CD1c-positive myeloid dendritic cell (primary cell): Measurements from ENCODE around the gene TSEN54.
"Not testable (repeated sequence)": the region's sequence is repeated elsewhere in the genome, so short reads cannot be mapped to it uniquely, and the experiment has no call there.

Experiments used
- DNase-seq: peaks from one replicate; pipeline ENCODE4 v3.0.0-alpha.2; 2016; ENCODE audit errors: extremely low spot score

The TSEN54 gene

DNA sequence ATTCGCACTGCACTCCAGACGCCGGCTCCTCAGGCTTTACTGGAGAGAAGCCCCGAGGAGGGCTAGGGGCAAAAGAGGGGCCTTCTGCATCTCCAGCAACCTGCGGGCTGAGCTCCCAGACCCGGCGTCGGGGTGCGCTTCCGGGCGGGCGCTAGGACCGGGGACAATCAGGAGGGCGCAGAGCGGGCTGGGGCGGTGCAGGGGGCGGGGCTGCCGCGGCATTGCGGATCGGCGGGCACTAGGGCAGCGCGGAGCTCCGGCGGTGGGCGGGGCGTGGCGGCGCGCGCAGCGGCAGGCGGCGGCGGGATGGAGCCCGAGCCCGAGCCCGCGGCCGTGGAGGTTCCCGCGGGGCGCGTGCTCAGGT is at the start of gene TSEN54:
Gene TSEN54, plus strand, starts transcription at position 274 of the 364 bp plus-strand sequence. Its CDS starts 33 bp downstream, at position 307.
- peak; percentile 93 for DNase-seq

DNA sequence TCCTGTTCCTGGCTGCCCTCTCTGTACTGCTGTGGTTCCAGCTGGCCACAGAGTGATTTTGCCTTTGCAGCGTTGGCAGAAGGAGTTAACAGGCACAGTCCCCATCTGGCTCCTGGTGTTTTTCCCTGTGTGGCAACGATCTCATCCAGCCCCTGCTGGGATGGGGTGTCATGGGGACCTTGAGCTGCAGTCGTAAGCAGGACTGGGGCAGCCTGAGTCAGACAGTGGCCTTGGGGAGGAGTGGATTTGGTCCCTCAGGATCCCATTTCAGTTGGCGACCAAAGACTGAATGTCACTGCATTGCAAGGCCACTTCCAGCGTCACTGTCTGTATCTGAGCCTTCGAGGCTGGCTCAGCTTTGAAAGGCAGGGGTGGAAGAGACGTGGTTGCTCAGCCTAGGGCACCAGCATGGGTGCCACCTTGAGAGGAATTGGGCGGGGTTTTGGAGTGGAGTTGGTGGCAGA is 48.0 kb upstream of the TSEN54 start:
- DNase-seq, result no peak

DNA sequence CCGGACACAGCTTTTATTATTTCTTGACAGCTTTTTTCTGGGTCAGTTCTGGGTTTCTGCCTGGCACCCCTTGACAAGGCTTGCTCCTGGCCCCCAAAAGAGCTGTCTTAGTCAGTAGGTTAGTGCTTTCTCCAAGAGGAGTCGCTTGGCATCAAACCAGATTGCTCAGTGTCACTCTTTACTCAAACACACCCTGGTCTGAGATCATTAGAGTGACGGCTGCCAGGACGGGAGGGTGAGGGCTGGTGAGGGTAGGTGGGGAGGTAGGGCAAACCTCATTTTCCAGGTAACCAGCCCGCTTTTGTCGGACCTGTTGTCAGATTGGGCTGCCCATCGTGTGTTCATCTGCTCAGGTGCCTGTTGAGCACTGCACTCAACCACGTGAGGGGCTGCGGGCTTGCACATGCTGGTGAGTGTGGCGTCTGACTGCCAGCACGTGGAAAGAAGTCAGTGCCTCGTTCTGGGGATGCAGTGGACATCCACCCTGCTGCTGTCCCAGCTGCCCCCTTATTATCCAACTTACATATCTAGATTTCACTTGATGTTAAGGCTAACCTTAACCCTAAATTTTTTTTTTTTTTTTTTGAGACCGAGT is 47.5 kb upstream of the TSEN54 start:
- DNase-seq, result no peak

GRCh38 chr17:75471207-75471606 is 45.1 kb upstream of the TSEN54 start:
- DNase-seq, result no peak

DNA sequence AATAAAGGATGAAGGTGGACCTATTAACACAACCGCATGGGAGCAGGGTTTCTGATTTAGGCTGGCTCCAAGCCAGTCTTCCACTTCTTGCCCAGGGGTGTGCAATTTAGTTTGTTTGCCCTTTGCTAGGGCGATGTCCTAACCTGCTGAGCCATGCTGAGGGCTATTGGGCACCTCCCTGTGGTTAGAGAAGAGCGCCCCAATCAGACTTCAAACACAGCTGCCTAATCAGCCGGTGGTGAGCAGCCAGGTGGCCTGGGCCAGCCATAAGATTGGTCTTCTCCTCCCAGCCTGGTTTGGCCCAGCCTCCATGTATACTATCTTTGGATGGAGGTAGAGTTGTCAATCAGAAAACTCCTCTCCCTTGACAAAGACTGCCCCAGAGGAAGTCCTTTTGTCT is 44.2 kb upstream of the TSEN54 start:
- no peak for DNase-seq

DNA sequence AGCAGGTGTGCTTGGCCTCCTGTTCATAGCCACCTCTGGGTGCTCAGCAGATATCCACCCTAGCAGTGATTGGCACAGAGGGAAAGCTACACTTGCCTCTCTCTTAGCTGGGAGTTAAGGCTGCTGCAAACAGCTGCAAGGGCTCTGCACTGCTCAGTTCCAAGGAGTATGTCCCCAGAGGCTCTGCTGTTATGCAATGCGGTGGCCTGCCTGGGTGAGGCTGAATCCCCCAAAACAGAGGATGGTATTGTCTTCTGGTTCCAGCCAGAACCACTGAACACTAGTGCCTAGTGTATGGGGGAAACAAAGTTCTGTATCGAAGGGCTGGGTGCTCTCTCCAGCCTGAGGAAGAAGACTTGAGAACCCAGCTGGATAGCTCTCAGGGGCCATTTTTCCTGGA is 43.1 kb upstream of the TSEN54 start:
- no peak for DNase-seq

GRCh38 chr17:75474736-75475135 is 41.6 kb upstream of the TSEN54 start:
- no peak for DNase-seq

- no peak for DNase-seq
Observed at GRCh38 chr17:75475144-75475835, 41.0 kb upstream of the TSEN54 start.

- DNase-seq, result no peak
Observed at GRCh38 chr17:75475851-75476250, 40.5 kb upstream of the TSEN54 start.

DNA sequence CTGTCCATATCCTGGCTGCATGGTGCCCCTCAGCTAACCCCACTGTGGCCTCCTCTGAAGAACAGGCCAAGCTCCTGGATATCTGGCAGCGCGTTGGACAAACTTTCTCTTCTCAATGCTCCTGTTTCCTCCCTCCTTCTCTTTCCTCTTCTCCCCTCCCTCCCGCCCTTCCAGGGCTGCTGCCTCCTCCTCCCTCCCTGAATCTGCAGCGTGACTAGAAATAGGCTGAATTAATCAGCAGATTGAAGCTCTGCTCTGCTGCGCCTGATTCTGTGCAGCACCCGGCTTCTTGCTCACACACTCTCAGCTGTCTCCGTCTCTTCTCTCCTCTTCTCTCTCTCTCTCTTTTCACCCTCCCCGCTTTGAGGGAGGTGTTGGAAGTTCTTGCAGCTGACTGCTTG is 40.1 kb upstream of the TSEN54 start:
- no peak for DNase-seq

GRCh38 chr17:75476752-75477489 is 39.4 kb upstream of the TSEN54 start:
- peak; percentile 16 for DNase-seq

- not testable (repeated sequence) for DNase-seq
Observed at GRCh38 chr17:75477490-75477862, 38.9 kb upstream of the TSEN54 start.

DNA sequence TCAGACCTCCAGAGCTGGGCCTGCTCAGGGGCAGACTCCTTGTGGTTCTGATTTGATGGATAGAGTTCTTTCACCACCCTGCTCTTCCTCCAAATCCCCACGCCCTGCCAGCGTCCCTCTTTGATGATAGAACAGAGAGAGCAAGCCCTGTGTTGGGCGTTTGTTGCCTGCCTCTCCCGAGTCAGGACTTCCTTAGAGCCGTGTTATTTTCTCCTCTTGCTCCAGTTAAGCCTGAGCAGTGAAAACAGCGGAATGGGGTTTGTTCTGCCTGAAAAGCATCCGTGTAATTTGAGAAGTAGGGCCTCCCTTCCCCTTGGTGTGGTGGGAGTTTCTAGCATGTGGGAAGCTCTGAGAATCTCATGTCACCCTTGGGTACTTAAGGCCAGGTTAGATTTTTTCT is 37.8 kb upstream of the TSEN54 start:
- DNase-seq, result no peak

DNA sequence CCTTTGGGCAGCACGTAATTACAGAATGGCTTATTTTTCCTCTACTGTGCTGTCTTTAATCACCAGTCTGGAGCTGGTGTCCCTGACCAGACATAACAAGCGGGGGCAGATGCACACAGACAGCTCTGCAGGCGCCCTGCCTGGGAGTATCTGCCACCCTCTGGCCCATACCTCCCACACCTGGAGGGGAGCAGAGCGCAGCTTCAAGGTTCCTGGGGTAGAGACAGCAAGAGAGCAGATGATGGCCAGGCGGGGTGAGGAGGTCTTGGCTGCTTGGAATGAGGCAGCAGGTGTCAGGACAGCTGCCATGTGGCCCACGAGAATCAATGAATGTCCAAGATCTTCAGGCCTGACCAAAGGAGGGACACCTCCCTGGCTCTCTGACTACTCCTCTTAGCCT is 36.0 kb upstream of the TSEN54 start:
- DNase-seq, result no peak

DNA sequence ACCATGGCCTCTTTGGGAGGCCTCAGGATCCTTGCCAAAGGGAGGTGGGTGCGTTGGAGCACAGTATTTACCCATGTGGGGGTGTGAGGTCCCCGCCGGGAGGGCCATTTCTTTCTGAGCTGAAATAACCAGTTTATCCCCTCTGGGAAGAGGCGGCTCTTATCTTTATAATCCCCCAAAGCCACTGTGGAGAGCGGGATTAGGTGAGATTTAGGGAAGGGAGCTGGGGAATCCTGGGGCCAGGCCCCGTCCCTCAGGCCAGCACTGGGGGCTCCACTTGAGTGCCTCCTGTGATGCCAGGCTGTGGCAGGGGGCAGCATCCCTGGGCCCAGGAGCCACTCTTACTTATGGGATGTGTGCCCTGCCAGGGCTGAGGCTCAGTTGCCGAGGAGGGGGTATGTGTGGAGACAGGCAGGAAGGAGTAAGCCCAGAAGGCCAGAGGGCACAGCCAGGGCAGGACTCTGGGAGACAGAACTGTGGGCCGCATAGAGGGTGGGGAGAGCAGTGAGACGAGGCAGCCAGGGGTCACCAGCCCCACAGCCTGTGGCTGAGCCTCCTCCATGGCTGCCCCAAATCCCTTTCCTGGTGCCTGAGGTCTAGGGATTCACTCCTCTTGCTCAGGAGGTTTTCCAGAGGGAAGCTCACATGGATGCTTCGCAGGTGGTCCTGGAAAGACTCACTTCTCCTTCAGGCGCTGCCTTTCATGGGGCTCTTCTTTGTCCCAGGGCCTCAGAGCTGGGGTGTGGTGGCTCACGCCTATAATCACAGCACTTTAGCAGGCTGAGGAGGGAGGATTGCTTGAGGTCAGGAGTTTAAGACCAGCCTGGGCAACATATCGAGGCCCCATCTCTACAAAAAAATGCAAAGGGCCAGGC is 34.9 kb upstream of the TSEN54 start:
- DNase-seq, result no peak

DNA sequence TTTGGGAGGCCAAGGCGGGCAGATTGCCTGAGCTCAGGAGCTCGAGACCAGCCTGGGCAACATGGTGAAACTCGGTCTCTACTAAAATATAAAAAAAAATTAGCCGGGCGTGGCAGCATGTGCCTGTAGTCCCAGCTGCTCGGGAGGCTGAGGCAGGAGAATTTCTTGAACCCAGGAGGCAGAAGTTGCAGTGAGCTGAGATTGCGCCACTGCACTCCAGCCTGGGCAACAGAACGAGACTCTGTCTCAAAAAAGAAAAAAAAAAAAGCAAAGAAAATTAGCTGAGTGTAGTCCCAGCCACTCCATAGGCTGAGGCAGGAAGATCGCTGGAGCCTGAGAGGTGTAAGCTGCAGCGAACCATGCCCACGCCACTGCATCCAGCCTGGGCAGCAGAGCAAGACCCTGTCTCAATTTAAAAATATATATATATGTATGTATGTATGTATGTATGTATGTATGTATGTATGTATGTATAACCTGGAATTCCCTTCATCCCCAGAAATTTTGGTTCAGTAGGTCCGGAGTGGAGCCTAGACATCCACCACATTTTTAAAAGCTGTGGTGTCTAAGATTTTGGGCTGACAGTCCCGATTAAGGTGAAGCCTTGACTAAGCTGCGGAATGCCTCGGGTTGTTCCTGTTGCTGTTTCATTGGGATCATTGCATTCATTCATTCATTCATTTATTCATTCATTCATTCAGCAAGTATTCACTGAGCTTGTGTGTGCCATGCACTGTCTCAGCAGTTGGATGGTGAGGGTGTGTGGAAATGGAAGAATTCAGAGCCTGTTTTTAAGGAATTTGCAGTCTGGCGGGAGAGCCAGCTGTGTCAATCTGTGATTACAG is 34.0 kb upstream of the TSEN54 start:
- no peak for DNase-seq

- DNase-seq, result no peak
Observed at GRCh38 chr17:75485688-75486087, 30.6 kb upstream of the TSEN54 start.

DNA sequence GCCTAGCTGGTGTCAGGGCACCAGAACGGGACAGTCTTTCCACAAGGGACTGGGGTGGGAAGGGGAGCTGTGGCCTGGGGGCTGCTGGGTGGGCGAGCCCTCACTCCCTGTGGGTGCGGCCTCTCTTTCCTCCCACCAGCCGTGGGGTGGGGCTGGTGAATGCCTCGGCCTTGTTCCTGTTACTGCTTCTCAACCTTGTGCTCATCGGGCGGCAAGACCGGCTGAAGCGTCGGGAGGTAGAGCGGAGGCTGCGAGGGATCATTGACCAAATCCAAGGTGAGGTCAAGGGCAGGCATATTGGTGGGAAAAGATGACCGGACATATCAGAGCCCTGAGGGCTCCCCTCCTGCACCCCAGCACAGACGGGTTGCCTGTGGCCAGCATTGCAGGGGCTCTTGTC is 30.2 kb upstream of the TSEN54 start:
- DNase-seq, result peak; percentile 4

DNA sequence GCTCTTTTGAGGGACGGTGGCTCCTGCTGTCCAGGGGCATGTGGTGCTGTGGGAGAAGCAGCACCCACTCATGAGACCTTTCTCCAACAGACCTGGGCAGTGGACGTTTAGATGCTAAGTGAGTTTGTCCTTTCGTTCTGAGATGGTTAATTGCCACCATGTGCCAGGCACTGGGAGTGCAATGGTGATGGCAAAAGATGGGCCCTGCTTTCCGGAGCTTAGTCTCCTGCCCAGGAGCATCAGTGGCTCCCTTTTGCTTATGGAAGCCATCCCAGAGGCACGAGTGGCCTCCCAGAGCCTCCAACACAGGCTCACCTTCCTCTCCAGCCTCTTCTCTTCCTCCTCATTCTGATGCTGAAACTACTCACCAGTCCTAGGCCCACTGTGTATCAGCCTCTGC is 29.4 kb upstream of the TSEN54 start:
- DNase-seq, result no peak

- DNase-seq, result peak; percentile 66
Observed at GRCh38 chr17:75487351-75488070, 28.8 kb upstream of the TSEN54 start.
